NCI-H460 (cell line): ENCODE data around the gene FADD. TPM values are rescaled to one million over a fixed set of nuclear protein-coding genes. Genes with fewer than 3 reads are reported as not detected.

Experiments
- total RNA-seq: library from RNA; depleted of rRNA; stranded (reverse); fragments of >200 nt; shearing (Covaris generic); gene quantifications from 2 replicates; pipeline ENCODE4 v1.2.3, GENCODE V29; 2014; rRNA removed

FADD gene
- total RNA-seq, 1 experiment from 2014 or later: 22.3 TPM

Other genes starting within 250 kb of the FADD start
- gene ANO1, start 125.0 kb upstream of the FADD start, total RNA-seq: 2.7 TPM in 2 replicates
- 22.3 and 26.9 TPM in 2 replicates for gene PPFIA1, start 67.4 kb downstream of the FADD start, total RNA-seq
- 61.7 and 67.7 TPM in 2 replicates for gene CTTN, start 195.2 kb downstream of the FADD start, total RNA-seq